Cardiac septum (tissue), 1 donor: Measurements from ENCODE around the gene SEPHS2. TPM values are rescaled to one million over a fixed set of nuclear protein-coding genes. Genes with fewer than 3 reads are reported as not detected.
A peak's percentile ranks its signal among the peaks of the same experiment; 100 is the strongest.
"Not testable (repeated sequence)": the region's sequence is repeated elsewhere in the genome, so short reads cannot be mapped to it uniquely, and the experiment has no call there.

ENCODE experiments used
- DNase-seq: peaks from one replicate; pipeline ENCODE4 v3.0.0-alpha.2; 2020; ENCODE audit warnings: low spot score
- intact Hi-C: fragments of 100-400 bp; cut with DNase I; formaldehyde crosslinking; loops from one replicate; pipeline ENCODE4 v1.14.0; 2022
- long read RNA-seq: library from polyadenylated mRNA; unstranded; transcript quantifications from one replicate; pipeline ENCODE4 v2.0.0, GENCODE V29; 2021
- total RNA-seq: library from RNA; stranded (reverse); fragmentation: NEBNext Ultra II Directional; extraction: Animal tissue kit (Norgen Biotek cat#: 25700); gene quantifications from one replicate; pipeline ENCODE4 v1.2.1, GENCODE V29; 2021
- donor health status: DM: no; HTN: no; CAD: no.

SEPHS2 gene, protein sequence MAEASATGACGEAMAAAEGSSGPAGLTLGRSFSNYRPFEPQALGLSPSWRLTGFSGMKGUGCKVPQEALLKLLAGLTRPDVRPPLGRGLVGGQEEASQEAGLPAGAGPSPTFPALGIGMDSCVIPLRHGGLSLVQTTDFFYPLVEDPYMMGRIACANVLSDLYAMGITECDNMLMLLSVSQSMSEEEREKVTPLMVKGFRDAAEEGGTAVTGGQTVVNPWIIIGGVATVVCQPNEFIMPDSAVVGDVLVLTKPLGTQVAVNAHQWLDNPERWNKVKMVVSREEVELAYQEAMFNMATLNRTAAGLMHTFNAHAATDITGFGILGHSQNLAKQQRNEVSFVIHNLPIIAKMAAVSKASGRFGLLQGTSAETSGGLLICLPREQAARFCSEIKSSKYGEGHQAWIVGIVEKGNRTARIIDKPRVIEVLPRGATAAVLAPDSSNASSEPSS
- 27.3 TPM for total RNA-seq
- long read RNA-seq, transcript SEPHS2-201 (1 exons, 2,551 nt), result major isoform, 98 of 98 reads
- long read RNA-seq, partial matches to known transcripts, result 0 of 98 reads
- long read RNA-seq, other reads (novel, unspliced or antisense), result 0 of 98 reads

DNA sequence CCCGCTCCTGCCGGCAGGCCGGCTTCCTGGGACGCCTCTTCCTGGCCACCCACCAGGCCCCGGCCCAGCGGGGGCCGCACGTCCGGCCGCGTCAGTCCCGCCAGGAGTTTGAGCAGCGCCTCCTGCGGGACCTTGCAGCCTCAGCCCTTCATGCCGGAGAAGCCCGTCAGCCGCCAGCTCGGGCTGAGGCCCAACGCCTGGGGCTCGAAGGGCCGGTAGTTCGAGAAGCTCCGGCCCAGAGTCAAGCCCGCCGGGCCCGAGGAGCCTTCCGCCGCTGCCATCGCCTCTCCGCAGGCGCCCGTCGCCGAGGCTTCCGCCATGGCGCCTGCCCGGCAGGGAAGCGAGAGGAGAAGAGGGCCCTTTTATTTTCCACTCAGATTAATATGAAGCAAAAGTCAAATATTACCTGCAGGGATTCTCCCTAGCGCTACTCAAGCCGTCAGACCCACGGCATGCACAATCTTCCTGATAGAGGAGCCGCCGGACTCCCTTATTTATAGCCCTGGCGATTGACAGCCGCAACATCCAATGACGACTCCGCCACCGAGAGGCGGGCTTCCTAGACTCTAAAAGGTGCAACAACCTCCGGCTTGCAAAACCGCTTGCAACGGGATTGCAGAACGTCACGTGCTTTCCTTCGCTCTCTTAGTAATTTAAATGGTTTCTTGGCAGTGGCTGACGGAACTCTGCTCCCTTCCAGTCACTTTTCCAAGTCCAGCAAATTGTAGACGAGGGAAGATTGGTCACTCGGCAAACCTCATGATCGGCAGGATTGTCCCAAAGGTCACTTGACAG, at the start of gene SEPHS2:
TSS of gene SEPHS2 (minus strand) at position 467 of the 795 bp plus-strand sequence. CDS start at position 320, 147 bp downstream.
- intact Hi-C loops, result loop anchor here (5.0 kb wide), 1 partner anchor 82 kb away; the partner anchor contains the start of gene ZNF768
- peak; percentile 100 for DNase-seq

DNA sequence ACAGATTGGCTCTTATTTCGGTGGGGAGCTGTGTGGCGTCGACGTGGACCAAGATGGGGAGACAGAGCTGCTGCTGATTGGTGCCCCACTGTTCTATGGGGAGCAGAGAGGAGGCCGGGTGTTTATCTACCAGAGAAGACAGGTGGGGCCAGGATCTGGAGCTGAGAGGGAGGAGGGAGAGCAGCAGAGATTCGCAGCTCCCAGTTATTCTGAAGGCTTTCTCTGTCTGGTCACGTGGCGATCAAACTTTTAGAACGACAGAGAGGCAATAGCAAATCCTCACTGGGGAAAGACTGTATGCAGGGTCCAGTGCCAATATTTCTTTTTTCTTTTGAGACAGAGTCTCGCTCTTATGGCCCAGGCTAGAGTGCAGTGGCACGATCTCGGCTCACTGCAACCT, 49.0 kb upstream of the SEPHS2 start:
- DNase-seq, result no peak
- intact Hi-C loops, result no loop called here

DNA sequence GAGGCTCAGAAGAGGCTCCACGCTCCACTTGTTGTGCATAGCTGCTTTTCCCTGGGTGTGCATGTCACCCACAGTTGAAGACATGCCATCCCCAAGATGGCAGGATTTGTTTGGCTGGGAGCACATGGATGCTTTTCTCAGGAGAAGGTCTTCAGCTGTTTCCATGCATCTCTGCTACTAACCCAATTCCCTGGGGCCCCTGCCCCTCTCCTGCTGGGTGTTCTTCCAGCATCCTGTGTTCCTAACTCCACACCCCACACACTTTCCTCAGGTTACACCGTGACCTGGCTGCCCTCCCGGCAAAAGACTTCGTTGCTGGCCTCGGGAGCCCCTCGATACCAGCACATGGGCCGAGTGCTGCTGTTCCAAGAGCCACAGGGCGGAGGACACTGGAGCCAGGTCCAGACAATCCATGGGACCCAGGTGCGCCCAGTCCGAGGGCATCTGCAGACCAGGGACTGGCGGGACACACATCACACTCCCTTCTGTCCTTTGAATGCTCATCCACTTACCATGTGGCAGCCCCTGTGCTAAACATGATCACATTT, 48.3 kb upstream of the SEPHS2 start:
- intact Hi-C loops, result no loop called here

DNA sequence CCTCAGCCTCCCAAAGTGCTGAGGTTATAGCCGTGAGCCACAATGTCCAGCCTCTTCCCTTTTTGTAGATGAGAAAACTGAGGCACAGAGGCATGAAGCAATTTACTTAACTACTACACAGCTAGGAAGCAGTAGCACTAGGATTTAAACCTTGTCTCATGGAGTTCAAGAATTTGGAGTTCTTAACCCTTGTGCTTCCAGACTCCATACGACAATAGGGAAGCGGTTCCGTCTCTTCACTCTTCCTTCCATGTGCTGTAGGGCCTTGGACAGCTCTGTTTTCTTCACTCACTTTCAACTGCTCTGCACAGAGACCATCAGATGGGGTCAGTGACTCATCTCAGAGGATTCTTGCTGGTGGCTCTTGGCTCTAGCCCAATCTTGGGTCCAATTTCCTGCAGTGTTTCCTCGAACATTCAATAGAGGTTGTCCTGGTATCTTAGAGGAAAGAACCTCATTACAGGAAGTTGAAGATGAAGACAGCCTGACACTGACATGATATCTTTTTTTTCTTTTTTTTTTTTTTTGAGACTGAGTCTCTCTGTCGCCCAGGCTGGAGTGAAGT, 46.2 kb upstream of the SEPHS2 start:
- no peak for DNase-seq
- intact Hi-C loops, result no loop called here

More for the DNA sequence above, 48.3 kb upstream of the SEPHS2 start:
- DNase-seq, result no peak

DNA sequence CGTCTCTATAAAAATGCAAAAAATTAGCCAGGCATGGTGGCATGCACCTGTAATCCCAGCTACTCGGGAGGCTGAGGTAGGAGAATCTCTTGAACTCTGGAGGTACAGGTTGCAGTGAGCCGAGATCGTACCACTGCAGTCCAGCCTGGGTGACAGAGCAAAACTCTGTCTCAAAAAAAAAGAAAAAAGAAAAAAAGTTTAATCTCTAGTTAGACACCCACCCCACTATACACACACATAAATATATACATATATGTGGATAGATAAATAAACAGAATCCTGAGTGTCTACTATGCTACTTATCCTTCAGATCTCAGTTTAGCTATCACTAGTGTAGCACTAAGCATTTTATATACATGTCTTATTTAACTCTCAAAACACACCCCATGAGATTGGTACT, 45.6 kb upstream of the SEPHS2 start:
- intact Hi-C loops, result no loop called here
- DNase-seq, result no peak

DNA sequence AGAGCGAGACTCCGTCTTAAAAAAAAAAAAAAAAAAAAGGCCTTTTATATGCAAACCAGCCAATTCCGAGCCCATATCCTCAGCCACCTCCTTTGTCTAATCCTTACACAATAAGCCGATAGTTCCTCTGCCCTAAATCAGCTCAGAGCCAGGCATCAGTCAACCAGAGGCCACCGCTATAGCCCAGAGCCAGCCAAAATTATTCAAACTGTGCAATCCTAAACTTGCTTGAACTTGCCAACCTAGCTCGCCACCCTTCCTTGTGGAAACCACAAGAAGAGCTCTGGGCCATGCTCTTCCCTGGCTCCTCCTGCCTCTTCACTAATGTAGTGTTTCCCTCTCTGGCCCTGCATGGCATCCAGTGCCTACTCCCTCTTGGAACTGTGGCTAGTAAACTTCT, 44.5 kb upstream of the SEPHS2 start:
- intact Hi-C loops, result no loop called here
- DNase-seq, result no peak

DNA sequence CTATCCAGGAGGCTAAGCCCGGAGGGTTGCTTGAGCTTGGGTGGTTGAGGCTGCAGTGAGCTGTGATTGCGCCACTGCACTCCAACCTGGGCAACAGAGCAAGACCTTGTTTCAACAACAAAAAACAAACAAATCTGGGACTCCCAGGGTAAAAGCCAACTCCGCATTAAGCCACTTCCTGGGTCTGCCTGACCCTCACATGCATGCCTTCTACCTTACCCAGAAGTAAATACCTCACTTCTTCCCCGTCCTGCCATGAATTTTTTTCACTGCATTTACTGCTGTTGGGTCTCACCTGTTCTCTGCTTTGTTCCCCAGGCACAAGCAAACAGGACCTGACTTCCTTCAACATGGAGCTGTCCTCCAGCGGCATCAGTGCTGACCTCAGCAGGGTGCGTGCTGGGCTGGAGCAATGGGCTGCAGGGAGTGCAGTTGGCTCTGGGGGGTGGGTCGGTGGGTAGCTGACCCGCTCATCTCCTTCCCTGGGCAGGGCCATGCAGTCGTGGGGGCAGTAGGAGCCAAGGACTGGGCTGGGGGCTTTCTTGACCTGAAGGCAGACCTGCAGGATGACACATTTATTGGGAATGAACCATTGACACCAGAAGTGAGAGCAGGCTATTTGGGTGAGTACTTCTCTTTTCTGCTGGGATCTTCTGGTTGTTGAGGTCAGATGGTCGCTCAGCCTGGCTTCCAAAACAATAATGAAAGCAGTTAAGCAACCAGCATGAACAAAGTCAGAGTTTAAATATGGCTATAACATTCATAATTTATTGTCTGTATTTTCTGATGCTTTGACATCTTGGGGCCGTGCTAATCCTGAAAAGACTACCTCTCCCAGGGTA, 43.3 kb upstream of the SEPHS2 start:
- no peak for DNase-seq
- intact Hi-C loops, result no loop called here

DNA sequence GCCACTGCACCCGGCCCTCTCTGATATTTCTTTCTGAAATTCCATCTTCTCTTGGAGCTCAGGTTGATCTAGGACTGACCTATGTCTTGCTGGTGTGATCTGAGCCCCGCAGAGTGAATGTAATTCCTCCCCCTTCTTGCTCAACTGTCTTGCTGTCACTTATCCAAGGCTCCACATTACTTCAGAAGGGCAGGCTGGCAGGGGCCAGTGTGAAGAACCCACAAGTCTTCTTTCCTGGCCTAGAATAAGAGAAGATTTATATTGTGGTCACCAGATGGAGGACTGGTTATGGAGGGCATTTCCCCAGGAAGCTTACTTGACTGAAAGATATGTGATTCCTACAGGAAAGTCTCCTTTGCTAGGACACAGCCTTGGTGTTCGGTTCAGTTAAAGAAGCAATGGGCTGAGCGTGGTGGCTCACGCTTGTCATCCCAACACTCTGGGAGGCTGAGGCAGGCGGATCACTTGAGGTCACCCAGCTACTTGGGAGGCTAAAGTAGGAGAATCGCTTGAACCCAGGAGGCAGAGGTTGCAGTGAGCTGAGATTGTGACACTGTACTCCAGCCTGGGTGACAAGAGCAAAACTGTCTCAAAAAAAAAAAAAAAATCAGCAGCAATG, 40.3 kb upstream of the SEPHS2 start:
- intact Hi-C loops, result no loop called here
- DNase-seq, result no peak

DNA sequence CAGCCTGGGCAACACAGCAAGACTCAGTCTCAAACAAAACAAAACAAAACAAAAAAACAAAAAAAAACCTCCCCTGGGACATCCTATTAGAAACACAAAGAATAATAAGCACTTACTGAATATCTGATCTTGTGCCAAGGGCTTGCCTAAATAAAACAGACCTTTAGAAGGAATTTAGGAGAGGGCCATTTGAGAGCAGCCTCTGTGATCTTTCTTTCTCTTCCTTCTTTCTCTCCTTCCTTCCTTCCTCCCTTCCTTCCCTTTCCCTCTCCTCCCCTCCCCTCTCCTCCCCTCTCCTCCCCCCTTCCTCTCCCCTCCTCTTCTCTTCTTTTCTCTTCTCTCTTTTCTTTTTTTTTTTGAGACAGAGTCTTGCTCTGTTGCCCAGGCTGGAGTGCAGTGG, 39.2 kb upstream of the SEPHS2 start:
- DNase-seq, result no peak
- intact Hi-C loops, result no loop called here

DNA sequence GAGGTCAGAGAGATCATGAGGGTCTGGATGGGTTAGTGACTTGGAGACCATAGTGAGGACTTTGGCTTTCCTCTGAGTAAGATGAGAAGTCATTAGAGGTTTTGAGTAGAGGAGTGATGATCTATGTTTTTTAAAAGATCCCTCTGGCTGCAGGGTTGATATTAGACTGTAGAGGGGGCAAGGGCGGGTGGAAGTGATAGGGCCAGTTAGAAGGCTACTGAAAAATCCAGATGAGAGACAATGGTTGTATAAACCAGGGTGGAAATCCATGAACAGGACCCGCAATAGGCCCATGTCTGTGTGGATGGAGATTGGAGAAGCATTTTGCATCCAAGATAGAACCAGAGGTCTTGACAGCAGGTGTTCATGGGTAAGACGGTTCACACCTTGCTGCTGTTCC, 36.7 kb upstream of the SEPHS2 start:
- no peak for DNase-seq
- intact Hi-C loops, result no loop called here

DNA sequence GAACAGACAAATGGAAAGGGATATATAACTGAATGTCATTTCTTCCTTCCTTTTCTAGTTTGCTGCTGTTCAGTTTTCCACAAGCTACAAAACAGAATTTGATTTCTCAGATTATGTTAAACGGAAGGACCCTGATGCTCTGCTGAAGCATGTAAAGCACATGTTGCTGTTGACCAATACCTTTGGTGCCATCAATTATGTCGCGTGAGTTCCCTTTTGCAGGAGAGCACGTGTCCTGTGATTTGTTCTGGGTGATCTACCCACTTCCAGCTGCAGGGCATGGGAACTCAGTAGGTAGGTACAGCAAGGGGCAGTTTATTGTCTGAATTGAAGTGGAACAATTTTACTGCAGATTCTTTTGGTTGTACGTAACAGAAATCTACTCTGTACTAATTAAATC, 35.7 kb upstream of the SEPHS2 start:
- intact Hi-C loops, result no loop called here

DNA sequence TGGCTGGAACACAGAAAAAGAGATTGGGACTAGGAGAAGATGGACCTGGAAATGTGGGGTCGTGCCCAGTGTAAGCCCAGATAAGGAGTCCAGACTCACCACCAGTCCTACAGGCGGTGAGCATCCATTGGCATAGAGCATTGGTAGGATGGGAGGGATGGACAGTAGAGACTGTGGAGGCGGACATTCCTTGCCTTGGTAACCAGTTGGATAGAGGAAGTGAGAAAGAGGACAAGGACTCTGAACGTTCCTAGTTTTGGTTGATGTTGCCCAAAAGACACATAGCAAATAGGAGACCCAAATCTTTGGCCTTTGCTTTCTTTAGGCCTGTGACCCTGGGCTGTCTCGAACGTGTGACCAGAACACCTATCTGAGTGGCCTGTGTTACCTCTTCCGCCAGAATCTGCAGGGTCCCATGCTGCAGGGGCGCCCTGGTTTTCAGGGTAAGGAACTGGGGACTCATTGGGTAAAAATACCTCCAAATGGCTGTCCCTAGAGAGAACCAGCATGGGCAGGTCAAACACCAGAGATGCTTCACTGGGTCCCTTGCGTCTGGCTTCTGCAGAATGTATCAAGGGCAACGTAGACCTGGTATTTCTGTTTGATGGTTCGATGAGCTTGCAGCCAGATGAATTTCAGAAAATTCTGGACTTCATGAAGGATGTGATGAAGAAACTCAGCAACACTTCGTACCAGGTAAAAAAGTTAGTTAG, 33.2 kb upstream of the SEPHS2 start:
- no peak for DNase-seq
- intact Hi-C loops, result no loop called here

More for the DNA sequence above, 35.7 kb upstream of the SEPHS2 start:
- no peak for DNase-seq

DNA sequence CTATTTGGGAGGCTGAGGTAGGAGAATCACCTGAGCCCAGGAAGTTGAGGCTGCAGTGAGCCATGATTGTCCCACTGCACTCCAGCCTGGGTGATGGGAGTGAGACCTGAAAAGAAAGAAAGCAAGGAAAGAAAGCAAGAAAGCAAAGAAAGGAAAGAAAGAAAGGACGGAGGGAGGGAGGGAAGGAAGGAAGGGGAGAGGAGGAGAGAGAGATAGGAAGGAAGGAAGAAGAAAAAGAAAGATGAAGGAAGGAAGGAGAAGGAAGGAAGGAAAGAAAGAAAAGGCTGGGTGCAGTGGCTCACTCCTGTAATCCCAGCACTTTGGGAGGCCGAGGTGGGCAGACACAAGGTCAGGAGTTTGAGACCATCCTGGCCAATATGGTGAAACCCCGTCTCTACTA, 32.1 kb upstream of the SEPHS2 start:
- DNase-seq, intact Hi-C loops: not testable (repeated sequence)

DNA sequence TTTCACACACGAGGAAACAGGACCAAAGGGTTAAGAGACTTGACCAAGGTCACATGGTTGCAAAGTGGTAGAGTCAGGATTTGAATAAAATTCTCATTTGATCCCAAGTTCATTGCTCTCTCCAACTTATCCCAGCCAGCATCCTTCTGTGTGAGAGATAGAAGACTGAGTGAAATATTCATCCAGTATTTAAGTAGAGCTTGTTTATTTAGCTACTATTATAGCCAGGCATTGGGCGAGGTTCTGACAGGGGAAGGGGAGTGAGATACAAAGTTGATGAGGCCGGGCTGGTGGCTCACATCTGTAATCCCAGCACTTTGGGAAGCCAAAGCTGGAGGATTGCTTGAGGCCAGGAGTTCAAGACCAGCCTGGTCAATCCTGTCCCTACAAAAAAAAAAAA, 31.3 kb upstream of the SEPHS2 start:
- intact Hi-C loops, result no loop called here
- no peak for DNase-seq

DNA sequence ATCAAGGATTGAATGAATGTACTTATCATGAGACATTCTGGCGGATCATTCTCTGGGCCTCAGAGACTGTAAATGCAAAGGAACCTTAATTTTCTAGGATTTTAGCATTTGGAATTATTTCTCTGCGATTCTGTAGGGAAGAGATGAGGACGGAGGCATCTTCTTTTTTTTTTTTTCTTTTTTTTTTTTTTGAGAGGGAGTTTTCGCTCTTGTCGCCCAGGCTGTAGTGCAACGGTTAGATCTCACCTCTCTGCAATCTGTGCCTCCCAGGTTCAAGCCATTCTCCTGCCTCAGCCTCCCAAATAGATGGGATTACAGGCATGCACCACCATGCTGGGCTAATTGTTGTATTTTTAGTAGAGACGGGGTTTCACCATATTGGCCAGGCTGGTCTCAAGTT, 29.0 kb upstream of the SEPHS2 start:
- intact Hi-C loops, result no loop called here
- DNase-seq, result no peak

DNA sequence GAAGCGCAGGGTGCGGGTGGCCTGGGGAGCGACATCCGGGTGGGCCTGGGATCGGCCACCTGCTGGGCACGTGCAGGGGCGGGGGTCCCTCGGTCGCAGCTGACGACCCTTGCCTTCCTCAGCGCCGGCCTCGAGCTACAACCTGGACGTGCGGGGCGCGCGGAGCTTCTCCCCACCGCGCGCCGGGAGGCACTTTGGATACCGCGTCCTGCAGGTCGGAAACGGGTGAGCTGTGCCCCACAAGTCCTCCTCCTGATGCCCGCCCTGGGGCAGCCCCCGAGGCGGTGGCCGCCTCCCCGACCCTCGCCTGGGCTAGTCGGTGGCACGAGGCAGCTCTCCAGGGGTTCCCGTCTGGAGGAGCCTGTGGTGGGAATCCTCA, 28.4 kb upstream of the SEPHS2 start:
- no peak for DNase-seq

DNA sequence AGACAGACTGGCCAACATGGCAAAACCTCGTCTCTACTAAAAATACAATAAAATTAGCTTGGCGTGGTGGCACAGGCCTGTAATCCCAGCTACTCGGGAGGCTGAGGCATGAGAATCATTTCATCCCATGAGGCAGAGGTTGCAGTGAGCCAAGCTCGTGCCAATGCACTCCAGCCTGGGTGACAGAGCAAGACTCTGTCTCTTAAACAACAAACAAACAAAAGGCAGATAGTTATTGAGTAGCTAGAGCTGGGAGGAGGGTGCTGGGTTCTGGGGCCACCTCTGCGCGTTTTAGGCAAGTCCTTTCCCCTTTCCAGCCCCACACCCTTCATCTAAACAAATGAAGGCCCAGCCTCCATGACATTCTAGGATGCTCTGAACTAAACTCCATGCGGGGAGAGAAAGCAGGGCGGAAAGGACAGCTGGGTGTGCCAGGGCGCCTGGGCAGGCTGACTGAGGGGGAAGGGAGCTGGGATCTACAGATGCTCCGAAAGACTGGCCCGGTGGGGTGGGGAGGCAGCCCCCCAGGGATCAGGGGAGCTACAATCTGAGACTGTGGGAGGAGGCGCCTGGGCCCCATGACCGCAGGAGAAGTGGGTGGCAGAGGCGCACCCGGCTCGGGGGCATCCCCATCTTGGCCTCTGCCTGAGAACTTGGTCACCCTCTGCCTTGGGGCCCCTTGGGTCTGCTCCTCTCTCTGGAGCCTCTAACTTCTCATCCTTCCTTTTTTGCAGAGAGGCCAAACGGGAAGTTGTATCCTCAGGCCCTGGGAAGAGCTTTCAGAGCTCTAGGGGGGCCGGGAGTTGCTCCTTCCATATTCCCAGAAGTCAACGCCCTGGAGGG, 27.8 kb upstream of the SEPHS2 start:
- intact Hi-C loops, result no loop called here
- DNase-seq, result no peak

More for the DNA sequence above, 28.4 kb upstream of the SEPHS2 start:
- intact Hi-C loops, result no loop called here
